H1 (cell line): ENCODE measurements around the gene C1QL3.

Experiments
- CEBPB ChIP-seq: IDR thresholded peaks from 2 replicates; pipeline ENCODE4 v1.6.1; 2012; ENCODE audit warnings: low read depth, low read length
- EP300 ChIP-seq, 2 experiments: IDR thresholded peaks; 1 replicate in 1 of 2; 2 replicates in 1 of 2; pipeline ENCODE4 v1.6.1; 2011 to 2012; ENCODE audit warnings: low read depth in 2 of 2, low read length in 2 of 2, mild to moderate bottlenecking in 2 of 2, borderline replicate concordance in 1 of 2, inconsistent platforms in 1 of 2, moderate library complexity in 1 of 2
- EZH2 ChIP-seq: fragments of 200-600 bp; sonication (generic); IDR thresholded peaks from 2 replicates; pipeline ENCODE4 v1.7.1; 2012; ENCODE audit warnings: low read depth, mild to moderate bottlenecking, moderate library complexity, low read length, inconsistent platforms; ENCODE audit not compliant: severe bottlenecking
- FOSL1 ChIP-seq: IDR thresholded peaks from 2 replicates; pipeline ENCODE4 v1.6.1; 2011; ENCODE audit warnings: mild to moderate bottlenecking, low read depth, low read length, moderate library complexity; ENCODE audit not compliant: insufficient read depth
- GABPA ChIP-seq: IDR thresholded peaks from 2 replicates; pipeline ENCODE4 v1.6.1; 2011; ENCODE audit warnings: mild to moderate bottlenecking, low read length, moderate library complexity, borderline replicate concordance; ENCODE audit not compliant: insufficient read depth
- HDAC6 ChIP-seq: IDR thresholded peaks from one replicate; pipeline ENCODE4 v1.7.1; 2012; ENCODE audit warnings: low read depth, mild to moderate bottlenecking, inconsistent platforms, low read length, moderate library complexity
- POLR2A ChIP-seq, 2 experiments: IDR thresholded peaks; 1 replicate in 1 of 2; 2 replicates in 1 of 2; pipeline ENCODE4 v1.6.1; 2011; ENCODE audit warnings: low read depth in 2 of 2, low read length in 2 of 2, mild to moderate bottlenecking in 2 of 2; ENCODE audit errors: control extremely low read depth in 1 of 2
- POLR2AphosphoS5 ChIP-seq: IDR thresholded peaks from 2 replicates; pipeline ENCODE4 v1.6.1; 2011; ENCODE audit warnings: low read depth, low read length
- POU5F1 ChIP-seq: IDR thresholded peaks from 2 replicates; pipeline ENCODE4 v1.6.1; 2011; ENCODE audit warnings: low read depth, mild to moderate bottlenecking, low read length, moderate library complexity
- RAD21 ChIP-seq, 2 experiments: IDR thresholded peaks in 1 of 2; conservative IDR thresholded peaks in 1 of 2; 2 replicates each; pipeline ENCODE4 v1.6.1; 2011; ENCODE audit warnings: low read depth in 2 of 2, low read length in 2 of 2, improper control_type of control experiment in 1 of 2, inconsistent platforms in 1 of 2, mild to moderate bottlenecking in 1 of 2, moderate library complexity in 1 of 2
- SIN3A ChIP-seq, 2 experiments: IDR thresholded peaks in 1 of 2; conservative IDR thresholded peaks in 1 of 2; 2 replicates each; pipeline ENCODE4 v1.6.1; 2011 to 2012; ENCODE audit warnings: low read length in 2 of 2, improper control_type of control experiment in 1 of 2, low read depth in 1 of 2, mild to moderate bottlenecking in 1 of 2
- TCF12 ChIP-seq: IDR thresholded peaks from 2 replicates; pipeline ENCODE4 v1.6.1; 2011; ENCODE audit warnings: low read depth, mild to moderate bottlenecking, low read length
- TF ChIP-seq, protein P1 (sequence below), 3 experiments: IDR thresholded peaks; 1 replicate in 2 of 3; 2 replicates in 1 of 3; pipeline versions ENCODE4 v1.5.1 to v1.6.1; 2011; ENCODE audit warnings: low read length in 3 of 3, mild to moderate bottlenecking in 3 of 3, inconsistent platforms in 2 of 3, low read depth in 1 of 3, moderate library complexity in 1 of 3; ENCODE audit not compliant: insufficient read depth in 1 of 3; ENCODE audit errors: control extremely low read depth in 1 of 3

DNA sequence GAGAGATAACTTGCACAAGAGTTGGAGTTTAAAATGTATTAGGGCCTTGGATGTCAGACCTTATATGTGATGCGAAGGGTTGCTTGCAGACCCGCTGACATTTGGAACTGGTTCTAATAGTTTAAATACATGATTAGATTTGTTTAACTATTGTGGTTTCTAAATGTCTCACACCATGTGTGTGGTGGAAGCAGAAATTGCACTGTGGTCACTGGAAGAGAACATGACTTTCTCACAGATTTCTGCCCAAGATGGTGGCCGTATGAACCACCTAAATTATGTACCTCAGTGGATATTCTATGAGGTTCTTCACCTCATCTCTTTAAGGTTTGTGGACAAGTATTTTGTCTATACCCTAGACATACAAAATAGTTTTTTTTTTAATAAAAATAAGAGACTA, 8.2 kb upstream of the C1QL3 start:
- no peak for TF ChIP-seq HDAC6
- TF ChIP-seq, protein P1, sequence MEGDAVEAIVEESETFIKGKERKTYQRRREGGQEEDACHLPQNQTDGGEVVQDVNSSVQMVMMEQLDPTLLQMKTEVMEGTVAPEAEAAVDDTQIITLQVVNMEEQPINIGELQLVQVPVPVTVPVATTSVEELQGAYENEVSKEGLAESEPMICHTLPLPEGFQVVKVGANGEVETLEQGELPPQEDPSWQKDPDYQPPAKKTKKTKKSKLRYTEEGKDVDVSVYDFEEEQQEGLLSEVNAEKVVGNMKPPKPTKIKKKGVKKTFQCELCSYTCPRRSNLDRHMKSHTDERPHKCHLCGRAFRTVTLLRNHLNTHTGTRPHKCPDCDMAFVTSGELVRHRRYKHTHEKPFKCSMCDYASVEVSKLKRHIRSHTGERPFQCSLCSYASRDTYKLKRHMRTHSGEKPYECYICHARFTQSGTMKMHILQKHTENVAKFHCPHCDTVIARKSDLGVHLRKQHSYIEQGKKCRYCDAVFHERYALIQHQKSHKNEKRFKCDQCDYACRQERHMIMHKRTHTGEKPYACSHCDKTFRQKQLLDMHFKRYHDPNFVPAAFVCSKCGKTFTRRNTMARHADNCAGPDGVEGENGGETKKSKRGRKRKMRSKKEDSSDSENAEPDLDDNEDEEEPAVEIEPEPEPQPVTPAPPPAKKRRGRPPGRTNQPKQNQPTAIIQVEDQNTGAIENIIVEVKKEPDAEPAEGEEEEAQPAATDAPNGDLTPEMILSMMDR (IDR thresholded peaks at IDR 0.05; ENCODE audit: control extremely low read depth in 1 of 3, insufficient read depth in 1 of 3, low read depth in 1 of 3, low read length in 3 of 3), result no peak
- TF ChIP-seq POLR2AphosphoS5, result no peak
- TF ChIP-seq RAD21 (IDR thresholded peaks at IDR 0.05 in 1 of 2, conservative IDR thresholded peaks at IDR 0.05 in 1 of 2; ENCODE audit: low read depth in 2 of 2, low read length in 2 of 2), result no peak
- no peak for TF ChIP-seq SIN3A (conservative IDR thresholded peaks at IDR 0.05 in 1 of 2, IDR thresholded peaks at IDR 0.05 in 1 of 2; ENCODE audit: low read depth in 1 of 2, low read length in 2 of 2)
- no peak for TF ChIP-seq GABPA
- TF ChIP-seq TCF12, result no peak
- TF ChIP-seq CEBPB, result no peak
- no peak for TF ChIP-seq POLR2A (IDR thresholded peaks at IDR 0.05; ENCODE audit: control extremely low read depth in 1 of 2, low read depth in 2 of 2, low read length in 2 of 2)
- TF ChIP-seq POU5F1, result no peak
- TF ChIP-seq EZH2, result no peak
- no peak for TF ChIP-seq FOSL1
- no peak for TF ChIP-seq EP300 (IDR thresholded peaks at IDR 0.05; ENCODE audit: borderline replicate concordance in 1 of 2, low read depth in 2 of 2, low read length in 2 of 2)
